ENCODE results near the gene VPS16.

VPS16 gene

DNA sequence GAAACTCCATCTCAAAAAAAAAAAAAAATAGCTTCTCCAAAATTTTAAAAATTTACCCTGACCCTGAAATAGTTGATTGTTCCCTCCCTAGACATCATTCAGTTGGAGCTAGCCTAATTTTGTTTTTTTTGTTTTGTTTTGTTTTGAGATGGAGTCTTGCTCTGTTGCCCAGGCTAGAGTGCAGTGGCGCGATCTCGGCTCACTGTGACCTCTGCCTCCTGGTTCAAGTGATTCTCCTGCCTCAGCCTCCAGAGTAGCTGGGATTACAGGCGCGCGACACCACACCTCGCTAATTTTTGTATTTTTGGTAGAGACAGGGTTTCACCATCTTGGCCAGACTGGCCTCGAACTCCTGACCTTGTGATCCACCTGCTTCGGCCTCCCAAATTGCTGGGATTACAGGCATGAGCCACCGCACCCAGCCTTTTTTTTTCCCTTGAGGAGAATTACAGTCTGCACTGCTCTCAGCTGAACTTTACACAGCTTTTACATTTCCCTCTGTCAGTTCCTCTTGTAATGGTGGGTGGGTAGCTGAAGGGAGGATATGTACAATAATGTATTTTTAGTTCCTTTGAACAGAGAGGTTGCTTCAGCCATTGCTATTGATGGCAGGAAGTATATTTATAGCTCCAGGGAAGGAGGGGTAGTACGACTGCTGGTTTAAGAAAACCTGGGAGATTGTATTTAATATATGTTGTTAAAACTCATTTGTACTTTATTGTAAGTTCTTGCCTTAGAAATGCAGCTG, 60.5 kb downstream of the VPS16 start:
- DNase-seq (ENCODE audit: low read depth in 2 of 2): no peak

DNA sequence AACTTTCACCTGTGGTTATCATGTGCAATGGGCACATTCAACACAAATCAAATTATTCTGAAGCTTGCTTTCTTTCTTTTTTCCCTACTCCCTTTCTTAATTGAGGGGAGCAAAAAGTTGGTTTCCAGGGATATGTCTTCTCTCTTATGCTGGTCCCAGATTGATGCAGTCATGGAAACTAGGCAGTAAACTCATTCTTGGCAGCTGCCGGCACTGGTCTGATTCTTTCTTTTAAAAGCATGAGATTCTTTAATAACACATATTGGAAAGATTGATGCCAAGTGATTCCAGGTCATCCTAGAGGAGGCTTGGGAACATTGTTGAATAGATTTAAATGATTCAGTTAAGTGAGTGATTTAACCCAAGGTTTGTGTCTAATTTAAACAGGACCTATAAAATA, 61.7 kb downstream of the VPS16 start:
- no peak for DNase-seq (ENCODE audit: low read depth in 2 of 2)

DNA sequence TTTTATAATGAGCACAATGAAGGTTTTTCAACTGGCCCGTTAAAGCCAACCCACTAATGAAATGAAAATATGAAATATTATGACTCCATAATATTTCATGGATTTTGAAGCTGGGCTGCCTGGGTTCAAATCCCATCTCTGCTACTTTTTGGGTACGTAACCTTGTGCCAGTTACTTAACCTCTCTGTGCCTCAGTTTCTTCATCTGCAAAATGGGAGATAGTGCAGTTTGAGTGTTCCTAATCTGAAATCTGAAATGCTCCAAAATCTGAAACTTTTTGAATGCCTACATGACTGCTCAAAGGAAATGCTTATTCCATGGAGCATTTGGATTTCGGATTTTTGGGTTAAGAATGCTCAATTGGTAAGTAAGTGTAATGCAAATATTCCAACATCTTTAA, 62.3 kb downstream of the VPS16 start:
- no peak for DNase-seq (ENCODE audit: low read depth in 2 of 2)

DNA sequence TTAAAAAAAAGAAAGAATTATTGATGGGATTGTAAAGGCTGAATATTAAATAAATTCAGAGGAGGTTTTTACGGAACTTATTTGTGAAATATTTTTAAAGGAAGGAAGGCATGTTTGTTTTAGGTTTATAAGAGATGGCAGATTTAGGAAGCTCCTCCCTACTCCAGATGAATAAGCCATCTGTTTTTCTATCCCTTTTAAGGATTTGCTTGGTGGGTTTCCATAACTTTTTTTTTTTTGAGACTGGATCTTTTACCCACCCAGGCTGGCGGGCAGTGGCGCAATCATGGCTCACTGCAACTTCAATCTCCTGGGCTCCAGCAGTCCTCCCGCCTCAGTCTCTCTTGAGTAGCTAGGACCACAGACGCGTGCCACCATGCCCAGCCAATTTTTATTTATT, 63.1 kb downstream of the VPS16 start:
- no peak for DNase-seq (ENCODE audit: low read depth in 2 of 2)

DNA sequence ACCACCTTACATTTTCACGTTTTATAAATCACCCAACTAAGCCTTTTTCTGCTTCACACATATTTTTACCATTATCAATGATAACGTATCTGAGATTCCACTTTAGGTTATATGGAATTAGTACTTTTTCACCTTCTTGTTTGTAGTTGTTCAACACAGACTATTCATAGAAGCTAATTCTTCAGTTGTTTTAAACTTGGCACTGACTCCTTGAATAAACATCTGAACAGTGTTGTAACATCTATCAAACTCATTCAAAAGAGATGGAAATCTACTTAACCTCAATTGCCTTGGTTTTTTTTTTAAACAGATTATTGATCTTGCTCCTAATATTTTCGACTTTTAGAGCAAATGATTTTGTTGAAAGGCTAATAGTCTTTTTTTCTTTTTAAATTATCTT, 67.0 kb downstream of the VPS16 start:
- DNase-seq (ENCODE audit: low read depth in 2 of 2): no peak

DNA sequence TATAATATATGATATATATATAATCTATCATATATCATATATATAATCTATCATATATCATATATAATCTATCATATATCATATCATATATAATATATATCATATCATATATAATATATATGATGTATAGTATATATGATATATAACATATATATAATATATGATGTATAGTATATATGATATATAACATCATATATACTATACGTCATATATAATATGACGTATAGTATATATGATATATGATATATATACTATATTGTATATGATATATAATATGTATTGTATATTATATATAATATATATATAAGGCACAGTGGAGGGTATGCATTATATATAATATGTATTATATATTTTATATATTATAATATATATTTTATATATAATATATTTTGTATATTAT, 69.4 kb downstream of the VPS16 start:
- DNase-seq (ENCODE audit: low read depth in 2 of 2): no peak

DNA sequence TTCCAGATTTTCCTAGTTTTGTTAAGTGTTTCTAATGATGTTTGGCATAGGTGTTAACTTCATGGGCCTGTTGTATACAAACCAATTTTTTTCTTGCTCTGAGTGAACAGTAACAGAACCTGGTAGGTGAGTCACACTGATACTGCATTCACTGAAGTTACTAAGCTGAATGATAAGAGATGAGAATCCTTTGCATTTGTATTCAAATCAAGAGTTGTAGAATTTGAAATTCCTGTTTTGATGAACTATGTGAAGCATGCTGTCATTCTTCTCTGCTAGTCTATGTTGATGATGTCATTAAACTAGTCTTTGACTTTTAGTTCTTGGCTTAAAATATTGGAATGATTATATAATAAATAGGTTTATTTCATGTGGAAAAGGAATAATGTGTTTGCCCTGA, 70.7 kb downstream of the VPS16 start:
- no peak for DNase-seq (ENCODE audit: low read depth in 2 of 2)

DNA sequence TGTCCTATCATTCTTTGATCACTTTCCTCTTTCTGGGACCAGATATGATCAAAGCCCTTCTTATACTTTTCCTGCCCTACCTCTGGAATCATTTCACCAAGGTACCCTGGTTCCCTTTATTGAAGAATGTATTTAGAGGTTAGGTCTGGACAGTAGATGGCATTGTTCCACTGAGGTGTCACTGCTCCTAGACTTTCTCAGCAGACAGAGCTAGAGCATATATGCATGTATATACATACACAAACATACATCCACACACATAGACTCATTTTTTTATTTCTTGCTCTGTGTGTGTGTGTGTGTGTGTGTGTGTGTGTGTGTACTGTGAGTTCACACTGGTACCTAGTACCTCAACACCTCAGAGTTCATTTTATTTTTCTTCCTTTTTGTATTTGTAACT, 73.6 kb downstream of the VPS16 start:
- DNase-seq (ENCODE audit: low read depth in 2 of 2): no peak

All from stimulated activated CD8-positive, alpha-beta memory T cell treated with anti-CD3 and anti-CD28 coated beads, Interleukin-7, amount 100 ng/mL, for 4 hours (primary cell).